DND-41 (cell line): Measurements from ENCODE around the gene AMPH.

Source experiments
- EZH2 ChIP-seq: IDR thresholded peaks from 3 replicates; pipeline ENCODE4 v1.6.1; 2012; ENCODE audit warnings: borderline replicate concordance, low read depth, mild to moderate bottlenecking, moderate library complexity, low read length, inconsistent platforms; ENCODE audit not compliant: severe bottlenecking
- TF ChIP-seq, protein P1 (sequence below): IDR thresholded peaks from 2 replicates; pipeline ENCODE4 v1.5.1; 2012; ENCODE audit warnings: borderline replicate concordance, low read length, moderate library complexity, mild to moderate bottlenecking; ENCODE audit not compliant: poor library complexity, severe bottlenecking; ENCODE audit errors: extremely low read depth

- TF ChIP-seq, protein P1, sequence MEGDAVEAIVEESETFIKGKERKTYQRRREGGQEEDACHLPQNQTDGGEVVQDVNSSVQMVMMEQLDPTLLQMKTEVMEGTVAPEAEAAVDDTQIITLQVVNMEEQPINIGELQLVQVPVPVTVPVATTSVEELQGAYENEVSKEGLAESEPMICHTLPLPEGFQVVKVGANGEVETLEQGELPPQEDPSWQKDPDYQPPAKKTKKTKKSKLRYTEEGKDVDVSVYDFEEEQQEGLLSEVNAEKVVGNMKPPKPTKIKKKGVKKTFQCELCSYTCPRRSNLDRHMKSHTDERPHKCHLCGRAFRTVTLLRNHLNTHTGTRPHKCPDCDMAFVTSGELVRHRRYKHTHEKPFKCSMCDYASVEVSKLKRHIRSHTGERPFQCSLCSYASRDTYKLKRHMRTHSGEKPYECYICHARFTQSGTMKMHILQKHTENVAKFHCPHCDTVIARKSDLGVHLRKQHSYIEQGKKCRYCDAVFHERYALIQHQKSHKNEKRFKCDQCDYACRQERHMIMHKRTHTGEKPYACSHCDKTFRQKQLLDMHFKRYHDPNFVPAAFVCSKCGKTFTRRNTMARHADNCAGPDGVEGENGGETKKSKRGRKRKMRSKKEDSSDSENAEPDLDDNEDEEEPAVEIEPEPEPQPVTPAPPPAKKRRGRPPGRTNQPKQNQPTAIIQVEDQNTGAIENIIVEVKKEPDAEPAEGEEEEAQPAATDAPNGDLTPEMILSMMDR, result no peak
- no peak for TF ChIP-seq EZH2
These were observed 50.7 kb downstream of the AMPH start for GRCh38 chr7:38580485-38580884.
